ENCODE data around the gene RGS16.

The RGS16 gene

DNA sequence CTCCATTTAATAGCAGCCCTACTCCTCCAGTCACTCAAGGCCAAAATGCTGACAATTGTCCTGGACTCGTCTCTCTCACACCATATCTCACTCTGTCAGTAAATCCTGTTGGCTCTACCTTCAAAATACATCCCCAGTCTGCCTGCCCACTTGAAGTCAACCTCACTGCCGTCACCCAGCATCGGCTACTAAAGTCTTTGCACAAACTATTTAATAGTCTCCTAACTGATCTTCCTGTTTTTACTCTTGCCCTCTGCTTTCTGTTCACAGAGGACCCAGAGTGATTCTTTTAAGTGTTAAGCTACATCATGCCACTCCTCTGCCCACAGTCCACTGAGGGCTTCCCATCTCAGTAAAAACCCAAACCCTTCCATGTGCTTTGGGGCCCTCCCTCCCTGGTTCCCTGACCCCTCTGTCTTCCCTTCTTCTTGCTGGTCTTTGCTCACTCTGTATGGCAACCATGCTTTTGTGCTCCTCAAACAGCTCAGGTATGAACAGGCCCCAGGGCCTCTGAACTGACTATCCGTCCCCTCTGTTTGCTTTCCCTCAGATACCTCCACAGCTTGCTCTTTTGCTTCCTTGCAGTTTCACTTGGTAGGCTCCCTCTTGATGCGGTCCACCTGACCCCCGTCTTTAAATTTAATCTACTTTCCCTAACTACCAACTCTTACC lies 34.1 kb downstream of the RGS16 start:
- Histone ChIP-seq H3K4me1 (ENCODE audit: insufficient read depth, low read length) (no peaks in the 10 kb centered on the region), H3K9ac (ENCODE audit: low read depth, low read length) (no peak overlapping the region), H3K27me3 (ENCODE audit: insufficient read depth, low read length) (no peaks in the 10 kb centered on the region), H3K4me3 (ENCODE audit: low read length) (no peak overlapping the region), H3K36me3 (ENCODE audit: insufficient read depth, low read length) (no peaks in the 10 kb centered on the region), H3K27ac (ENCODE audit: low read depth, low read length) (no peak overlapping the region), H3K9me3 (ENCODE audit: insufficient read depth, low read depth, low read length) (no peaks in the 10 kb centered on the region)
- WGBS: 94% methylated on average over 6 of the region's 6 CpGs

DNA sequence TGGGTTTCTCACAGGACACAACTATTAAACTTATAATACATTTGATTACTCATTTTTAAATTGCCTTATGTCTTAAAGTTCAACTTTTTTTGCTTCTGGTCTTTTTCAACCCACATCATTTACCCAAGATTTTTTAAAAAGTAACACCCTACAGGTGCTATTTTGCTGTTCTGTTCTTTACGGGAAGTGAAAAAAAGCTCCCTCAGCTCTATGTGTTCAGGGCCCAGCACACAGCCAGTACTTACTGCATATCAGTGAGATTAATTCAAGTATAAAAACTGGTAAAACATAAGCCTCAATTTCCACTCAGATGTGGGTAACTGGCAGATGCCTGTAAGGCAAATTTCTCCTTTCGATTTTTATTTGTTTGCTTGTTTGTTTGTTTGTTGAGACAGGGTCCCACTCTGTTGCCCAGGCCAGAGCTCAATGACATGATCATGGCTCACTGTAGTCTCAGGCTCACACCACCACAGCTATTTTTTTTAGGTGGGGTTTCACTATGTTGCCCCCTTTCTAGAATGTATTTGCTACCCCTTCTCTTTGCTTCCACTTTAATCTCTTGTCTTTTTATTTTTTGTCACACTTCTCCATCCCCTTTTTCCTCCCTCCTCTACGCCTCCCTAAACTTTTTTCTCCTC lies 35.4 kb downstream of the RGS16 start:
- H3K4me1 ChIP-seq (ENCODE audit: insufficient read depth, low read length): no peaks in the 10 kb centered on the region
- 93% methylated on average over 3 of the region's 3 CpGs for WGBS
- no peaks in the 10 kb centered on the region for H3K36me3 ChIP-seq (ENCODE audit: insufficient read depth, low read length)
- H3K9ac ChIP-seq (ENCODE audit: low read depth, low read length): no peak overlapping the region
- H3K9me3 ChIP-seq (ENCODE audit: insufficient read depth, low read depth, low read length): no peaks in the 10 kb centered on the region
- no peak overlapping the region for H3K27ac ChIP-seq (ENCODE audit: low read depth, low read length)
- H3K4me3 ChIP-seq (ENCODE audit: low read length): no peak overlapping the region
- H3K27me3 ChIP-seq (ENCODE audit: insufficient read depth, low read length): no peaks in the 10 kb centered on the region

DNA sequence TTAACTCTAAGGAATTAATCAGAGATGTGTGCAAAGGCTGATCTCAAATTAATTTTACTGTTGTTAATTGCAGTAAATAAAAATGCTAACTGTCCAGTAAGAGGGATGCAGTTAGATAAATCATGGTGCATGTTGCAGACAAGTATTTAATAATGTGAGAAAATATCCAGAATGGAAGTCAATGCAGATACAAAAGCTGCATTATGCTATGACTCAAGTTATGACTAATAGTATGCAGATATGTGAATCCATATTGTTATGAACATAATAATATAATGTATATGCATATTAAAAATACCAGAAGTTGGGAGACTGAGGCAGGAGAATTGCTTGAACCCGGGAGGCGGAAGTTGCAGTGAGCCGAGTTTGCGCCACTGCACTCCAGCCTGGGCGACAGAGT lies 36.6 kb downstream of the RGS16 start:
- Histone ChIP-seq H3K4me3 (ENCODE audit: low read length) (no peak overlapping the region), H3K9me3 (ENCODE audit: insufficient read depth, low read depth, low read length) (no peaks in the 10 kb centered on the region), H3K27me3 (ENCODE audit: insufficient read depth, low read length) (no peaks in the 10 kb centered on the region), H3K36me3 (ENCODE audit: insufficient read depth, low read length) (no peaks in the 10 kb centered on the region), H3K9ac (ENCODE audit: low read depth, low read length) (no peak overlapping the region), H3K4me1 (ENCODE audit: insufficient read depth, low read length) (no peaks in the 10 kb centered on the region), H3K27ac (ENCODE audit: low read depth, low read length) (no peak overlapping the region)
- 97% methylated on average over 5 of the region's 5 CpGs for WGBS

DNA sequence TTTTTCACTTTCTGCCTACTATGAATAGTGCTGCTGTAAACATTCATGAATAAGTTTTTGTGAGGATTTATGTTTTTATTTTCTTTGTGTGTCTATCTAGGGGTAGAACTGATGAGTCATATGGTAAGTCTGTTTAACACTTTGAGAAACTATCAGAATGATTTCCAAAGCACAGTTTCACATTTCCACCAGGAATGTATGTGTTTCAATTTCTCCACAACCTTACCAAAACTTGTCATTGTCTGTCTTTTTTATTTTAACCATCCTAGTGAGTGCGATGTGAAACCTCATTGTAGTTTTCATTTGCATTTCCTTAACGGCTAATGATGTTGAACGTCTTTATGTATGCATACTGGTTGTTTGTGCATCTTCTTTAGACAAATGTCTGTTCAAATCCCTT lies 38.7 kb downstream of the RGS16 start:
- Histone ChIP-seq H3K9me3 (ENCODE audit: insufficient read depth, low read depth, low read length) (no peaks in the 10 kb centered on the region), H3K27ac (ENCODE audit: low read depth, low read length) (no peak overlapping the region), H3K4me3 (ENCODE audit: low read length) (no peak overlapping the region), H3K9ac (ENCODE audit: low read depth, low read length) (no peak overlapping the region), H3K36me3 (ENCODE audit: insufficient read depth, low read length) (no peaks in the 10 kb centered on the region), H3K27me3 (ENCODE audit: insufficient read depth, low read length) (no peaks in the 10 kb centered on the region), H3K4me1 (ENCODE audit: insufficient read depth, low read length) (no peaks in the 10 kb centered on the region)
- WGBS: 91% methylated on average over 3 of the region's 3 CpGs

DNA sequence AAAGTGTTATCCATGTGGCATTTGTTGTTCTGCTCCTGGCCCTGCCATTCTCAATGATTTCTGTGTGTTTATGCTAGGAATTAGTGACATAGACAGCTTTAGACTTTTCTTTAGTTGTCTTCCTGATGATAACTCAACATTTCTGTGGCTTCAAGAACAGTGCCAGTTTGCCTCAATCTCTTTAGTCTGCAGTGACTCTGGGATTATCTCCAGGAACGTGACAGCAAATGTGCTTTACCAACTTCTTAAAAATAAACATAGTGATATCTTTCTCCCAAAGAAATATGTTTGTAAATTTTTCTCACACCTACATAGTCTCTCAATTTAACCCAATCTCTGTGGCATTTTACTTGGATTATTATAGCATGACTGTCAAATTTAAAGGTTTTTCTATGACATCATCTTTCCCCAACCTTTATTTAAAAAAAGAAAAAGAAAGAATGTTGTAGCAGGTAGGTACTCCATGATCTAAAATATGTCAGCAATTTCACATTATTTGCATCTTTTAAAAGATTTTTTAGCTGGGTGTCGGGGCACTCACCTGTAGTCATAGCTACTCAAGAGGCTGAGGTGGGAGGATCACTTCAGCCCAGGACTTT lies 39.7 kb downstream of the RGS16 start:
- no peaks in the 10 kb centered on the region for H3K4me1 ChIP-seq (ENCODE audit: insufficient read depth, low read length)
- H3K9me3 ChIP-seq (ENCODE audit: insufficient read depth, low read depth, low read length): no peaks in the 10 kb centered on the region
- no peak overlapping the region for H3K4me3 ChIP-seq (ENCODE audit: low read length)
- no peak overlapping the region for H3K27ac ChIP-seq (ENCODE audit: low read depth, low read length)
- H3K36me3 ChIP-seq (ENCODE audit: insufficient read depth, low read length): no peaks in the 10 kb centered on the region
- 97% methylated on average over 2 of the region's 2 CpGs for WGBS
- no peaks in the 10 kb centered on the region for H3K27me3 ChIP-seq (ENCODE audit: insufficient read depth, low read length)
- H3K9ac ChIP-seq (ENCODE audit: low read depth, low read length): no peak overlapping the region

DNA sequence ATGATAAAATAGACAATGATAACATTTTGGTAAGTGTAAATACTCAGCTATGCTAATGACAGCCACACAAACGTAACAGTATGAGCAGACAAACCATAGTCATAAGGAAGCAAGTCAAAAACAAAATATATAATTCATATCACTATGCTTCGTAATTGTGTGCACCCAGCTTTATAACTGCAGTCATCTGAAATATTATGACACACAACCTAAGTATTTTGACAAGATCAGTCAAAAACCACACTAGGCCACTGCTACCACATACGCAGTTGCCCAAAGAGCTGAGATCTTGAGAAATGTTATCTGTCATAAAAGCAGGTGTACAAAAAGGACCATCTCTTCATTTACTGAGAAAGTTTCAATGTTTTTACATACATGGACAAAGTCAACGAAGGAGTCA lies 41.1 kb downstream of the RGS16 start:
- no peaks in the 10 kb centered on the region for H3K9me3 ChIP-seq (ENCODE audit: insufficient read depth, low read depth, low read length)
- 91% methylated on average over 4 of the region's 4 CpGs for WGBS
- H3K4me3 ChIP-seq (ENCODE audit: low read length): no peak overlapping the region
- H3K27me3 ChIP-seq (ENCODE audit: insufficient read depth, low read length): no peaks in the 10 kb centered on the region
- no peak overlapping the region for H3K9ac ChIP-seq (ENCODE audit: low read depth, low read length)
- H3K36me3 ChIP-seq (ENCODE audit: insufficient read depth, low read length): no peaks in the 10 kb centered on the region
- H3K27ac ChIP-seq (ENCODE audit: low read depth, low read length): no peak overlapping the region
- no peaks in the 10 kb centered on the region for H3K4me1 ChIP-seq (ENCODE audit: insufficient read depth, low read length)

DNA sequence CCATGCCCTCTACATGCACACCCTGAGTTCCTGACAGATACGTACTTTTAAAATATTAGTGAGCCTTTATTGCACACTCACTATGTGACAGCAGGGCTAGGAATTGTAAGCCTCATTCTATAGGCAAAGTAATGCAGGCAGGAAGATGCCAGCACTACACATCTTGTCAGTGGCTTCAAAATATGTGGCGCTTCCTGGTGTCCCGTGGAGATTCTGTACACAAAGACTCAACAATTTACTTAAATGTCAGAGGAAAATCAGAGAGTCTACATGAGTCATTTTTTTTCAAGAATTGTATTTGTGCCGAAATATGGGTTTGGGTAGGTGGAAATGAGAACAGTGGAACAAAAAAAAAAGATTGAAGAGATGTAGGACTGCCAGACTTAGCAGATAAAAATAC lies 42.7 kb downstream of the RGS16 start:
- no peaks in the 10 kb centered on the region for H3K27me3 ChIP-seq (ENCODE audit: insufficient read depth, low read length)
- no peak overlapping the region for H3K4me3 ChIP-seq (ENCODE audit: low read length)
- no peak overlapping the region for H3K27ac ChIP-seq (ENCODE audit: low read depth, low read length)
- no peaks in the 10 kb centered on the region for H3K36me3 ChIP-seq (ENCODE audit: insufficient read depth, low read length)
- WGBS: 93% methylated on average over 4 of the region's 4 CpGs
- no peaks in the 10 kb centered on the region for H3K4me1 ChIP-seq (ENCODE audit: insufficient read depth, low read length)
- H3K9ac ChIP-seq (ENCODE audit: low read depth, low read length): no peak overlapping the region
- no peaks in the 10 kb centered on the region for H3K9me3 ChIP-seq (ENCODE audit: insufficient read depth, low read depth, low read length)

DNA sequence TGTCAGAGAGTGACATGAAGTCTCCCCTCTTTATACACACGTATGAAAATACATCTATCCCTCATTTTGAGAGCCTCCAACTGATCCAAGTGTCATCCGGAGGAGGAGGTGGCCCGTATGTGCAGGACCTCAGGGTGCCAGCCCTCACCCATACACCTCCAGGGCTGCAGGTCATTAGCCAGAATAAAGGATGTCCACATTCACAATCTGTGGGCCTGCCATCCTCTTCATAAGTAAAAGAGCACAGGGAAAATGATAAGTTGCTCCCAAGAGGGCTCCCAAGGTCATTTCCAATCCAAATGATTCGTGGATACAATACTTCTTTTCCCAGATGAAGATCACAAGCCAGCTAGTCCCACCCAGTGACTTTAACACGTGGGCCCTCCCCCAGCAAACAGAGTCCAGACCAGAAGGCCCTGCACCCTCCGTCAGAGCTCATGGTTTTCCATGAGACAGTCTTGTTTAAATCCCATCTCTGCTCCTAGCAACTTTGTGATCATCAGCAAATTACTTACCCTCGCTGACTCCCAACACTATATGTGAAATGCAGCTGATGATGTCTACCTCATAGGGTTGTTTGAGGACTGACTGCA lies 43.7 kb downstream of the RGS16 start:
- Histone ChIP-seq H3K9me3 (ENCODE audit: insufficient read depth, low read depth, low read length) (no peaks in the 10 kb centered on the region), H3K9ac (ENCODE audit: low read depth, low read length) (no peak overlapping the region), H3K4me1 (ENCODE audit: insufficient read depth, low read length) (no peaks in the 10 kb centered on the region), H3K36me3 (ENCODE audit: insufficient read depth, low read length) (no peaks in the 10 kb centered on the region), H3K27me3 (ENCODE audit: insufficient read depth, low read length) (no peaks in the 10 kb centered on the region), H3K4me3 (ENCODE audit: low read length) (no peak overlapping the region), H3K27ac (ENCODE audit: low read depth, low read length) (no peak overlapping the region)
- WGBS: 84% methylated on average over 7 of the region's 7 CpGs

DNA sequence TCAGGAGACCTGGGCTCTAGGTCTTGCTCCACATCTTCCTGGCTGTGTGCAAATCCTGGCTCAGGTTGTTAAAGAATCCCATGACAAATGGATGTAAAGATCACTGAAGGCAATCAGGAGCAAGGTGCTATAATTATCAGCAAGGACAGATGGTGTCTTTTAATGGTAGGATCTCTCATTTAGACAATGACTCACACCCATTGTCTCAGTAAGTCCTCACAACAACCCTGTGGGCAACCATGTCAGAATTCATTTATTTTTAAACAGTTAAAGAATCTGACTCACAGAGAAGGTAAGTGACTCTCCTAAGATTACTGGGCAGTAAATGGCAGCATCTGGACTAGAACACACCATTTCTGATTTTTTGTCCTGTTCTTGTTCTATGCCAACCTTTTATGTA lies 47.9 kb downstream of the RGS16 start:
- no peaks in the 10 kb centered on the region for H3K36me3 ChIP-seq (ENCODE audit: insufficient read depth, low read length)
- no peaks in the 10 kb centered on the region for H3K27me3 ChIP-seq (ENCODE audit: insufficient read depth, low read length)
- H3K9ac ChIP-seq (ENCODE audit: low read depth, low read length): no peak overlapping the region
- no peak overlapping the region for H3K27ac ChIP-seq (ENCODE audit: low read depth, low read length)
- 0 out of 2 replicates have a peak, but pooled peaks cover 3% of the 10 kb centered on the region for H3K9me3 ChIP-seq (ENCODE audit: insufficient read depth, low read depth, low read length)
- no peak overlapping the region for H3K4me3 ChIP-seq (ENCODE audit: low read length)
- no peaks in the 10 kb centered on the region for H3K4me1 ChIP-seq (ENCODE audit: insufficient read depth, low read length)

DNA sequence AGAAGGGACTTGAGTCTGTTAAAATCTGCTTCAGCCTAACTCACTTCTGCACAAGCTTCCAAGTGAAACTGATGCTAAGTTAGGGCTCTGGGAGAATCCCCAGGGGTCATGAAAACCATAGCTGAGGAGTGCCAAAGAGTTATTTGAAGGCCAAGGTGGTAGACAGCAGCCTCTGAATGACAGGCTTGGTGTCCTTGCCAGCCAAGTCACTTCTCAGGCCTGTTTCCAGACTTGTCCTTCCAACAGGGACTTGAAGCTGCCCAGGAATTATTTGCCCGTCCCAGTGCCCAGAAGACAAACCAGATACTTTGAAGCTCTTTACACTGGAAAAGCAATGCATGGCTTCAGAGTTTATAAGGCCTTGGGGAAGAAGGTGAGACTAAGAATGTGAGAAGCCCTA lies 48.7 kb downstream of the RGS16 start:
- Histone ChIP-seq H3K4me3 (ENCODE audit: low read length) (no peak overlapping the region), H3K36me3 (ENCODE audit: insufficient read depth, low read length) (no peaks in the 10 kb centered on the region), H3K4me1 (ENCODE audit: insufficient read depth, low read length) (no peaks in the 10 kb centered on the region), H3K27ac (ENCODE audit: low read depth, low read length) (no peak overlapping the region), H3K9ac (ENCODE audit: low read depth, low read length) (no peak overlapping the region), H3K9me3 (ENCODE audit: insufficient read depth, low read depth, low read length) (0 out of 2 replicates have a peak, but pooled peaks cover 3% of the 10 kb centered on the region), H3K27me3 (ENCODE audit: insufficient read depth, low read length) (no peaks in the 10 kb centered on the region)
- 97% methylated on average over 1 of the region's 1 CpG for WGBS

DNA sequence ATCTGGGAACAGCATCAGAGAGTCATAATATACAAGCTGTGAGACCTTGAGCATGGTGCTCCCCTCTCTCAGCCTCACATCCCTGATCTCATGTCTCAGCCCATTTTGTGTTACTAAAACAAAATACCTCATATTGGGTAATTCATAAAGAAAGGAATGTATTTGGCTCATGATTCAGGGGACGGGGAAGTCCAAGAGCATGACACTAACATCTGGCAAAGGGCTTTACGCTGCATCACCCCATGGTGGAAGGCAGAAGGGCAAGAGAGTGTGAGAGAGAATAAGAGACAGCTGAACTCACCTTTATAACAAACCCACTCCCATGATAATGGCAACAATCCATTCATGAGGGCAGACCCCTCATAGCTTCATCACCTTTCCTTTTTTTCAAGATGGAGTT lies 51.7 kb downstream of the RGS16 start:
- H3K4me1 ChIP-seq (ENCODE audit: insufficient read depth, low read length): no peaks in the 10 kb centered on the region
- 87% methylated on average over 2 of the region's 2 CpGs for WGBS
- H3K36me3 ChIP-seq (ENCODE audit: insufficient read depth, low read length): no peaks in the 10 kb centered on the region
- 0 out of 2 replicates have a peak, but pooled peaks cover 3% of the 10 kb centered on the region for H3K9me3 ChIP-seq (ENCODE audit: insufficient read depth, low read depth, low read length)
- no peak overlapping the region for H3K9ac ChIP-seq (ENCODE audit: low read depth, low read length)
- H3K27ac ChIP-seq (ENCODE audit: low read depth, low read length): no peak overlapping the region
- no peaks in the 10 kb centered on the region for H3K27me3 ChIP-seq (ENCODE audit: insufficient read depth, low read length)
- no peak overlapping the region for H3K4me3 ChIP-seq (ENCODE audit: low read length)

All from HUES64 (cell line).